ENCODE results near the gene DDX41.

DDX41 gene

GRCh38 chr5:177512736-177513380 lies 3.9 kb downstream of the DDX41 start:
- no peak for DNase-seq

GRCh38 chr5:177511796-177512675 lies 4.7 kb downstream of the DDX41 start:
- no peak for DNase-seq

- no peak for DNase-seq
Observed at GRCh38 chr5:177511181-177511580, 5.6 kb downstream of the DDX41 start.

DNA sequence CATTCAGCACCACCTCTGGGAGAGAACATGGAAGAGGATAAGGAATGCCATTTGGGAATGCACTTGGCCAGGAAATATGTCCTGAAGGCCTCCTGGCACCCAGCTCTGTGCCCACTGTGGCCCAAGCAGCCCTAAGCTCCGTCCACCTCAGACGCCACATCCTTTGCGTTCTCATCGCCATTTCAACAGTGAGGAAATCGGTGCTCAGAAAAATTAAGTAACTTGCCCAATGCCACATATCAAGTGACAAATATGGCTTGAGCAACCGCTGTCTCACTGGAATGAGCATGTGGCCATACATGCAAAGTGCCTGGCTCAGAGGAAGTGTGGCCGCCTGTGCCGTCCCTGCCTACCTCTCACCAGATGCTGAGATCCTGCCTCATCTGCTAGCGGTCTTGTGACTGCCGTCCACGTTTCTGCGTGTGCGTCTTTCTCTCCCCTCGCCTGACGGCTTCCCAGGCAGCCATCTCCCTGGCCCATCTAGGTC lies 6.2 kb downstream of the DDX41 start:
- DNase-seq, result no peak

DNA sequence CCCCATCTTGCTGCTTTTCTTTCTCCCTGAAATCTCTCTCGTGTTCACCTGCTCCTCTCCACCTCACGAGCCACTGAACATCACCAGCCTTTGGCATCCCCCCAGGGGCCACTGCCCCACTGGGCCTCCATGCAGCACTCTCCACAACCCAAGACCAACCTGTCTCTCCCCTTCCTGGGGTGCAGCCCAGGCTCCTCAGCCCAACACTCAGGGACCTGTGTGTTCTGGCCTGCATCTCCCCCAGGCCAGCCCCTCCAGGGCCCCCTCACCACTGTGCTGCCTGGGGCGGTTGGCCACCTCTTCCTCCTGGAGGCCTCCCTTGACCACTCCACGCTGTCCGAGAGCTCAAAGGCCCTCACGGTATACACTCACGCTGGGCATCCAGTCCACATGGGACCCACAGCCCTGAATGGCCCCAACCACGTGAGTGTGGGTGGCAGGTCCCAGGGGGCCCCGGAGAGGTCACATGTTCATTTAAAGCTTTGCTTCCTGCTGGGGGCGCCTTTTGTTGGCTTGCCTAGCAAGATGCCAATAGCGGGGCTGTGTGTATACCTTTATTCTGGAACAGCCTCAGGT lies 6.7 kb downstream of the DDX41 start:
- DNase-seq, result no peak

GRCh38 chr5:177509381-177509951 lies 7.3 kb downstream of the DDX41 start, which contains the start of gene DOK3:
DOK3 (minus strand) TSS chr5:177509826; CDS start chr5:177509540, 286 bp downstream.
- no peak for DNase-seq

- DNase-seq, result no peak
Observed at GRCh38 chr5:177508837-177509236, 7.9 kb downstream of the DDX41 start.

DNA sequence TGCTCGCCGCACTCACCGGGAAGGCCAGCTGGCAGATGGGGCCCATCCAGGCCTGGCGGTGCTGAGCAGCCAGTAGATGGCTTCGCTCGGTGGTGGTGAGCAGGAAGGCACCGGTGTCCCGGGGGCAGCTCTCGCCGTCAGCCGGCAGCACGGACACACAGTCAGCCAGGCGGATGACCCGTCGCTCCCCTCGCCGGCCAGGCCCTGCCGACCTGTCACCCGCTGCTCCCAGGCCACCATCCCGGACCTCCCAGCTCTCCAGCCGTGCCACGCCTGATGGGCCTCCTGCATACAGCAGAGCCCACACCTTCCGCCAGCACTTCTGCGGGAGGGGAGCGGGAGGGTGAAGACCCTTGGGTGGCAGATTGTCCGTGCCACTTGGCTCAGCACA lies 8.5 kb downstream of the DDX41 start:
- DNase-seq, result no peak

- no peak for DNase-seq
Observed at GRCh38 chr5:177507596-177508220, 9.1 kb downstream of the DDX41 start.

DNA sequence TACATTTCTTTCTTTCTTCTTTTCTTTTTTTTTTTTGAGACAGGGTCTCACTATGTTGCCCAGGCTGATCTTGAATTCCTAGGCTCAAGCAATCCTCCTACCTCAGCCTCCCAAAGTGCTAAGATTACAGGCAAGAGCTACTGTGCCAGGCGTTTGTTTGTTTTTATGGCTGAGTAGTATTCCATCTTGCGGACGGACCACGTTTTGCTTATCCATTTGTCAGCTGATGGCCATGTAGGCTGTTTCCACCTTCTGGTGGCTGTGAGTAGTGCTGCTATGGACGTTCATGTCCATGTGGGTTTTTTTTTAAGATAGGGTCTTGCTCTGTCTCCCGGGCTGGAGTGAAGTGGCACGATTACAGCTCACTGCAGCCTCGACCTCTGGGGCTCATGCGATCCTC lies 9.6 kb downstream of the DDX41 start:
- DNase-seq, result no peak

- DNase-seq, result no peak
Observed at GRCh38 chr5:177505075-177505474, 11.7 kb downstream of the DDX41 start.

DNA sequence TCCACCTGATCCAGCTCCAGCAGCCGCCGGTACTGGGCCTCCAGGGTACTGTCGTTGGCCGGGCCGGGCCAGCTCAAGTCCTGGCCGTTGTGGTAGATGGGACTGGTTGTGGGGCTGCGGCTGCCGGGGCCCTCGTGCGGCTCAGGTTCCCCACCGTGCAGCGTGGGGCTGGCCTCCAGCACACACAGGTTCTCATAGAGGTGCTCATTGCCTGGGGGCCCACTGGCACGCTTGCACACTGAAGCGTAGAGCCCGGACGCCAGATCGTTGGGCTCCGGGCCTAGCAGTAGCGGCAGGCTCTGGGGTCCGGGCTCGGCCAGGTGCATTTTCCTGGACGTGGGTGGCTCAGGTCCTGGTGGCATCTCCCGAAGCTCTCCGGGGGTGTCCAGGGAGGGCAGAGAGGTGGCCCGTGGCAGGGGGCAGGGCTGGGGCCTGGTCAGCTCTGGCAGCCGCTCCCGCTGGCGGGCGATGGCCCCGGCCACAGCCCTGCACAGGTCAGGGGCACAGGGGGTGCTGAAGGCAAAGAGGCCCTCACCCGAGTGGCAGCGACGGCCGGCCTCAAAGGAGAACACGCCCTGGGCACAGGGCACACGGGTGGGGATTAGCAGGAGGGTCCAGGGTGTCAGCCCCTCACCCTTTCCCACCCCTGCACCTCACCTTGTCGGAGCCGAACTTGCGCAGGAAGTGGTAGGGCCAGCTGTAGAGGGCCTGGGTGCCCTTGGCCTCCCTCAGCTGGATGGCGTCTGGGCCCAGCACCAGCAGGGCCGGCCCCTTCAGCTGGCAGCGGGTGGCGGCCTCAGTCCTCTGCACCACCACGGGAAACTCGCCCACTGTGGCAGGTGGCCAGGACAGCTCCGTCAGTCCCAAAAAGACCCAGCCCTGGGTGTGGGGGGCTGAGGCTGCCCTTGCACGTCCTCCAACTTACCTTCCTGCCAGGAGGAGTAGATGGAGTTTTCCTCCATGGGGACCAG lies 12.4 kb downstream of the DDX41 start:
- no peak for DNase-seq

DNA sequence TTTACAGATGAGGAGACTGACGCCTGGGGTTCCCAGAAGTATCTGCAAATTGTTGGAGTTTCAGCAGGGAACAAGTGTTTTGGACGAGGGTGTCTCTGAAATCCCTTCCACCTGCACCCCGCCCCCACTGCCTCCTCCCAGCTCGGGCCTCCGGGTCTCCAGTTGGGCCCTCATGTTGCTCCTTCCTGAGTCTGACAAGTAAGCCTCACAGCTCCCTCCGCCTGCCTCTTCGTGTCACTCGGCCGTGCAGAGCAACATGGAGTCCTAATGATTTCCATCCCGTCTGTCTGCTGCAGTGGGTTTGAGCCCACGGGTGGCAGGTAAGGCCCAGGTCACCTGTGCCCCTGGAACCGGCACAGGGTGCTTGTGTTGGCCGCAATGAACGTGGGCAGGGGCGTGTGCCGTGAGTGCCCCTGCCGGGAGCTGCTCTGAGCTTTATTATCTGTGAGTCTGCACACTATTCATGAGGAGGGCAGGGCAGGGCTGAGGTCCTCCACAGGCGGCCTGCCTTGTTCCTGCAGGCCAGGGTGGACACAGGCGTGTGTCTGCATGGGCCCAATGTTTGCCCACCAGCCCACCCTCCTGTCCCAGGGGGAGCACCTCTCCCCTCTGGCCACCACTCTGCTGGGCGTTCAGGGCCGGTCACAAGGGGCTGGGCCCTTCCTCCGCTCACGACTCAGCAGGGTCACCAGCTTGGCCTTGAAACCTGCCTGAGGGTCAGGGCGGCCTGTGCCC lies 13.2 kb downstream of the DDX41 start:
- DNase-seq, result no peak

- DNase-seq, result no peak
Observed at GRCh38 chr5:177502886-177503285, 13.9 kb downstream of the DDX41 start.

- no peak for DNase-seq
Observed at GRCh38 chr5:177501874-177502678, 14.7 kb downstream of the DDX41 start.

DNA sequence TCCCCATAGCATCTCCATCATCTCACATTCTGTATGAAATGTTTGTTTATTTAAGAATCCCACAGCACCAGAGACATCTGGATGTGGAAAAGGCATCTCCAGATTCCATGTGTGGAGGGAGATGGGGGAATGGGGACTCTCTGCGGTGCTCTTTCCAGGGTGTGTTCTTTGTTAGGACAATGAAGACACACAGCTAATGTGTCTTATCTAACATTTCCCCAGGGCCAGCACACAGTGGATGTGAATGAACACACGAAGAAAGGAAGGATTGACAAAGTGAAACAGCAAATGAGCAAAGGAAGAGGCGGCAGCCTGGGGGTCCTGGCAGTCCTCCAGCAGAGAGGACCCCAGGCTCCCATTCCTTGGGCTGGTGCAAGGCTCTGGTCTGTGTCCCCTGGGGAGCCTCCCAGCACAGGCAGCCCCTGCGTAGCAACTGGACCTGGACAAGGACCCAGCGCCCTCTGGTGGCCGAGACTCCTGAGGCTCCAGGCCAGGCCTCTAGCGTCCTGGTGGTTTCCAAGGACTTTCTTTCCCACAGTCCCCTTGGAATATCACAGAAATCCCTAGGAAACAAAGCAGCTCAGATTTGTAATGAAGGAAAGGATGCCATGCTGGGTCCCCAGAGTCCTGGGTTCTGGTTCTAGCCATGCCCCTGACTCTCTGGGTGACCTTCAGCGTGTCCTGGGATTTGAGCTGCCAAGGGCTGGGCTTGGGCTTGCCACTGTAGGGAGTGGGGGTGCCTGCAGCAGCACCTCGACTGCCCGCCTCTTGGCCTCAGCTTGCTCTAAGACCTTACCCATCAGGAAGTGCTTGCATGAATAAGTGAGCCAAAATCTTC lies 15.9 kb downstream of the DDX41 start:
- peak; percentile 74 for DNase-seq

DNA sequence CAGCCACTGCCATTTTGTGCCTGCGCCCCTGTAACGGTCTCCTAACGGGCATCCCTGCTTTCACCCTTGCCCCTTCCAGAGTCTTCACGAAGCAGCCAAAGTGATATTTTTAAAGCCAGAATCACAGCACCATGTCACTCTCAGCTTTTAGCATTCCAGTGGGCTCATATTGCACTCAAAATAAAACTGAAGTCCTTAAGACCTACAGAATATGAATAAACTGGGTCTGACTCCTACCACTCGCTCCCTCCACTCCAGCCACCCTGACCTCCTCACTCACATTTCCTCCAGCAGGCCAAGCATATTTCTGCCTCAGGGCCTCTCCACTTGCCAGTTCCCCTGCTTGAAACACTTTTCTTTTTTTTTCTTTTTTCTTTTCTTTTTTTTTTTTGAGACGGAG lies 16.9 kb downstream of the DDX41 start:
- no peak for DNase-seq

DNA sequence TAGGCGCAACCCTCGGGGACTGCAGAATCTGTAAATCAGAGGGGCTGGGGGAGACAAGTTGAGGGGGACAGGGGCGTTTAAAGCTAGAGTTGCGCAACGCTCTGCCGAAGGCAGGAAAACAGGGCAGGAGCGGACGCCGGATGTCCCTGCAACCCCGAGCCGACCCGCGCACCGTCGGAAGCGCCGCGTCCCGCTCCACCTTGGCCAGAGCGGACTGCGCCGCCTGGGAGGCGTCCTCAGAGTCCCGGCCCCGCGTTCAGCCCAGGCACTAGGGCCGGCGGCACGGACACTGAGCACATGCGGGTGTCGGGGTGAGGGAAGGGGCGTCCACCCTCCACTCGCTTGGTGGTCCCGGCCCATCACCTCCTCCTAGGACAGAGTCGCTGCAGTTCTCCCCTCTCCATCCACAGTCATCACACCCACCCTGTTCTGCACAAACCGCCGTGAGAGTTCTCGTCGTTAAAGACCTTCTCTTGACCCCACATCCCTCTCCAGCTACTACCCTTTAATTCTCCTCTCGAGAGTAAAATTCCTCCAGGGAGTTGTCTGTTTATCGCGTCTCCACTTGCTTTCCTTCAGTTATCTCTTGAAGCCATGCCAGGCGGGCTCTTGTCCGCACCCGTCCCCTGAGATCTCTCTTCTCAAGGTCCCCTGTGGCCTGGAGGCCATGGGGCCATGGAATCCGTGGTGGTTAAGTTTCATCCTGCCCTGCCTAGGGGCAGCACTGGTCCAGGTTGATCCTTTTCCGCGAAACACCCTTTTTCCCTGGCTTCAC lies 18.6 kb downstream of the DDX41 start:
- no peak for DNase-seq

Data from GOT3 (cell line).